K562 (cell line): ENCODE data around the gene ILK. TPM values are rescaled to one million over a fixed set of nuclear protein-coding genes. Genes with fewer than 3 reads are reported as not detected.

Source experiments
- BRF1 ChIP-seq: IDR thresholded peaks from 3 replicates; pipeline ENCODE4 v1.6.1; 2011; ENCODE audit warnings: borderline replicate concordance, mild to moderate bottlenecking; ENCODE audit not compliant: insufficient read length; ENCODE audit errors: extremely low read depth
- CBX2 ChIP-seq: fragments of 200-600 bp; sonication (generic); IDR thresholded peaks from one replicate; pipeline ENCODE4 v1.6.1; 2012; ENCODE audit warnings: mild to moderate bottlenecking, low read length, inconsistent platforms; ENCODE audit not compliant: insufficient read depth, poor library complexity, severe bottlenecking
- ERF ChIP-seq: fragments of 450-650 bp; formaldehyde crosslinking; IDR thresholded peaks from 2 replicates; pipeline ENCODE4 v1.4.0; 2020; ENCODE audit warnings: mild to moderate bottlenecking, mixed read lengths
- HMG20B ChIP-seq: fragments of 250-450 bp; sonication (Bioruptor Pico); IDR thresholded peaks from 2 replicates; pipeline ENCODE4 v1.5.0; 2021; ENCODE audit warnings: mild to moderate bottlenecking
- IRF2 ChIP-seq: sonication (generic); formaldehyde crosslinking; IDR thresholded peaks from 2 replicates; pipeline ENCODE4 v1.8.1; 2022; ENCODE audit warnings: mild to moderate bottlenecking, missing genetic modification reagents
- MCM3 ChIP-seq: fragments of 450-650 bp; IDR thresholded peaks from 2 replicates; pipeline ENCODE4 v1.6.1; 2016
- PTBP1 ChIP-seq: fragments of 200-400 bp; formaldehyde crosslinking; IDR thresholded peaks from 2 replicates; pipeline ENCODE4 v1.6.1; 2017; ENCODE audit warnings: low read depth, low read length
- SMAD3 ChIP-seq: fragments of 450-650 bp; formaldehyde crosslinking; conservative IDR thresholded peaks from 2 replicates; pipeline ENCODE4 v1.4.0; 2020; ENCODE audit warnings: mild to moderate bottlenecking
- SNIP1 ChIP-seq: fragments of 450-650 bp; IDR thresholded peaks from 2 replicates; pipeline ENCODE4 v1.7.1; 2017; ENCODE audit warnings: low read depth, mild to moderate bottlenecking
- YY1 ChIP-seq, 3 experiments: IDR thresholded peaks; 2 replicates each; pipeline ENCODE4 v1.6.1; 2011; ENCODE audit warnings: low read length in 2 of 3, mild to moderate bottlenecking in 2 of 3, moderate library complexity in 2 of 3, borderline replicate concordance in 1 of 3, control low read depth in 1 of 3, low read depth in 1 of 3; ENCODE audit not compliant: insufficient read depth in 3 of 3, insufficient replicate concordance in 2 of 3, control insufficient read depth in 1 of 3, insufficient read length in 1 of 3; ENCODE audit errors: extremely low read depth in 1 of 3
- ZBTB7A ChIP-seq: IDR thresholded peaks from 2 replicates; pipeline ENCODE4 v1.6.1; 2011; ENCODE audit warnings: low read depth, mild to moderate bottlenecking, low read length, moderate library complexity, borderline replicate concordance; ENCODE audit not compliant: control insufficient read depth
- ZNF239 ChIP-seq: fragments of 250-450 bp; sonication (Bioruptor Pico); IDR thresholded peaks from 2 replicates; pipeline ENCODE4 v1.4.0; 2020; ENCODE audit warnings: mild to moderate bottlenecking
- ZNF316 ChIP-seq: fragments of 450-650 bp; IDR thresholded peaks from 2 replicates; pipeline ENCODE4 v1.6.1; 2016
- ZNF780A ChIP-seq: fragments of 250-450 bp; sonication (Bioruptor Pico); IDR thresholded peaks from 2 replicates; pipeline ENCODE4 v1.5.0; 2021; ENCODE audit warnings: mild to moderate bottlenecking
- polyA plus RNA-seq, 8 experiments: library from polyadenylated mRNA; depleted of rRNA in 4 of 8; stranded (reverse) in 5 of 8; unstranded in 3 of 8; fragments of >200 nt; fragmentation: Nextera tagmentation in 2 of 8; fragmentation: Illumina TruSeq in 1 of 8; extraction: Ambion mirVana in 2 of 8; extraction: Trizol in 1 of 8; gene quantifications; 2 replicates each; pipeline versions ENCODE4 v1.2.1 to v1.2.3, GENCODE V29; 2011 to 2014; ENCODE audit warnings: inconsistent platforms in 1 of 8, missing spikeins in 1 of 8
- total RNA-seq, 7 experiments: library from RNA; depleted of rRNA in 6 of 7; stranded (reverse); fragments of >200 nt in 6 of 7; fragmentation: Illumina TruSeq in 2 of 7; extraction: Trizol in 2 of 7; gene quantifications; 2 replicates each; pipeline versions ENCODE4 v1.2.1 to v1.2.3, GENCODE V29; 2011 to 2021; ENCODE audit warnings: low replicate concordance in 1 of 7
- TF ChIP-seq, protein P1 (sequence below), 3 experiments: IDR thresholded peaks in 2 of 3; conservative IDR thresholded peaks in 1 of 3; 2 replicates each; pipeline ENCODE4 v1.5.1; 2011 to 2012; ENCODE audit warnings: low read length in 3 of 3, mild to moderate bottlenecking in 3 of 3, control low read depth in 2 of 3, improper control_type of control experiment in 1 of 3, inconsistent platforms in 1 of 3, low read depth in 1 of 3, mixed read lengths in 1 of 3, moderate library complexity in 1 of 3; ENCODE audit not compliant: insufficient read depth in 2 of 3
- TF ChIP-seq, protein P2 (sequence below): fragments of 450-650 bp; formaldehyde crosslinking; conservative IDR thresholded peaks from 2 replicates; pipeline ENCODE4 v1.4.0; 2022; ENCODE audit warnings: mild to moderate bottlenecking, missing genetic modification characterization
- TF ChIP-seq, protein P3 (sequence below), 2 experiments: fragments of 200-800 bp in 1 of 2; sonication (Bioruptor generic) in 1 of 2; sonication (generic) in 1 of 2; formaldehyde crosslinking in 1 of 2; IDR thresholded peaks in 1 of 2; conservative IDR thresholded peaks in 1 of 2; 2 replicates each; pipeline versions ENCODE4 v1.5.0 to v1.6.1; 2016 to 2020; ENCODE audit warnings: missing compliant biosample characterization in 1 of 2, missing genetic modification characterization in 1 of 2, missing genetic modification reagents in 1 of 2
- TF ChIP-seq, protein P4 (sequence below), 2 experiments: IDR thresholded peaks in 1 of 2; conservative IDR thresholded peaks in 1 of 2; 2 replicates each; pipeline ENCODE4 v1.6.1; 2016; ENCODE audit warnings: low read depth in 2 of 2, mild to moderate bottlenecking in 1 of 2, missing compliant biosample characterization in 1 of 2, missing genetic modification characterization in 1 of 2, moderate library complexity in 1 of 2

ILK gene
- total and polyA plus RNA-seq, 9 of the 15 experiments (the other 6 are each of a cell fraction or from before 2014, with no cell fraction given), result 43.3 to 95.9 (median 58.9) TPM

DNA sequence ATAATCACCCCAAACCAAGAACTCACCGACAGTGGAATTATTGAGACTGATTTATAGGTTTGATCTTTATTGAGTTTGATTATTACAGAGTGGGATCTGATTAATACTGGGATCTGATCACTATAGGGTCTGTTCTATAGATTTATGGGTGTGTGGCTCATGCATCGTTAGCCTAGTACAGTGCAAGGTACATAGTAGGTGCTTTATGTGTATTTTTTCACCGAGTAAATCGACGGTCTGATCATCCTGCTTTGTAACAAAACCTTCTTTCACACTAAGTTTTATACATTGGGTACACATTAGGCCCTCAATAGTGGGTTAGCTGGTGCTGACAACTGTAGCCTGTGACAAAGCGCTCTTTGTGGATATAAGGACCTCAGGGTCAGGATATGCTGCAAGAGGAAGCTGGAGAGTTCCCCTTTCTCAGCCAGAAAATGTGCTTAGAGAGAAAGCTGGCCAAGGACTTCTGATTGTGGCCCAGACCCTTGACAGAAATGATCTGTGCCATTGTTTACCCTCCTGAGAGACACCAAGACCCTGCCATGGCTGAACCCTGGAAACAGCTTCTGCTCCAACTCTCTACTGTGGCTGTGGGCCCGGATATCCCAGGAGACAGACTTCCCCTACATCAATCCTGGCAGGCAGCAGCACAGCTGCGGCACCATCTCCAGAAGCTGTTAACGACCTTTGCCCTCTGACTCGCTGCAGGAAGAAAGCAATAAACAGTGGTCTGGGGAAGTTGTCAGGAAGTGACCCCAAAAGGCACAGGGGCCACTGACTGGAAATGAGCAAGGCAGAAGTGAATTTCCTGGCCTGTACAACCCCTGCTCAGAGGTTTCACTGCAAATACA, 31.7 kb downstream of the ILK start (continued):
- TF ChIP-seq PTBP1, result no peak
- TF ChIP-seq ZNF316, result no peak
- TF ChIP-seq ERF, result no peak
- no peak for TF ChIP-seq IRF2 (CRISPR knock-in tag)
- TF ChIP-seq YY1 (IDR thresholded peaks at IDR 0.05; ENCODE audit: borderline replicate concordance in 1 of 3, control insufficient read depth in 1 of 3, extremely low read depth in 1 of 3, insufficient read depth in 3 of 3, insufficient read length in 1 of 3, insufficient replicate concordance in 2 of 3, low read depth in 1 of 3, low read length in 2 of 3), result no peak
- no peak for TF ChIP-seq BRF1
- TF ChIP-seq CBX2, result no peak
- TF ChIP-seq, protein P1, sequence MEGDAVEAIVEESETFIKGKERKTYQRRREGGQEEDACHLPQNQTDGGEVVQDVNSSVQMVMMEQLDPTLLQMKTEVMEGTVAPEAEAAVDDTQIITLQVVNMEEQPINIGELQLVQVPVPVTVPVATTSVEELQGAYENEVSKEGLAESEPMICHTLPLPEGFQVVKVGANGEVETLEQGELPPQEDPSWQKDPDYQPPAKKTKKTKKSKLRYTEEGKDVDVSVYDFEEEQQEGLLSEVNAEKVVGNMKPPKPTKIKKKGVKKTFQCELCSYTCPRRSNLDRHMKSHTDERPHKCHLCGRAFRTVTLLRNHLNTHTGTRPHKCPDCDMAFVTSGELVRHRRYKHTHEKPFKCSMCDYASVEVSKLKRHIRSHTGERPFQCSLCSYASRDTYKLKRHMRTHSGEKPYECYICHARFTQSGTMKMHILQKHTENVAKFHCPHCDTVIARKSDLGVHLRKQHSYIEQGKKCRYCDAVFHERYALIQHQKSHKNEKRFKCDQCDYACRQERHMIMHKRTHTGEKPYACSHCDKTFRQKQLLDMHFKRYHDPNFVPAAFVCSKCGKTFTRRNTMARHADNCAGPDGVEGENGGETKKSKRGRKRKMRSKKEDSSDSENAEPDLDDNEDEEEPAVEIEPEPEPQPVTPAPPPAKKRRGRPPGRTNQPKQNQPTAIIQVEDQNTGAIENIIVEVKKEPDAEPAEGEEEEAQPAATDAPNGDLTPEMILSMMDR (IDR thresholded peaks at IDR 0.05 in 2 of 3, conservative IDR thresholded peaks at IDR 0.05 in 1 of 3; ENCODE audit: insufficient read depth in 2 of 3, low read depth in 1 of 3, low read length in 3 of 3), result no peak
- TF ChIP-seq SNIP1, result no peak
- TF ChIP-seq ZBTB7A, result peak; percentile 39; the same call in 1 of the 2 replicates
- TF ChIP-seq, protein P2, sequence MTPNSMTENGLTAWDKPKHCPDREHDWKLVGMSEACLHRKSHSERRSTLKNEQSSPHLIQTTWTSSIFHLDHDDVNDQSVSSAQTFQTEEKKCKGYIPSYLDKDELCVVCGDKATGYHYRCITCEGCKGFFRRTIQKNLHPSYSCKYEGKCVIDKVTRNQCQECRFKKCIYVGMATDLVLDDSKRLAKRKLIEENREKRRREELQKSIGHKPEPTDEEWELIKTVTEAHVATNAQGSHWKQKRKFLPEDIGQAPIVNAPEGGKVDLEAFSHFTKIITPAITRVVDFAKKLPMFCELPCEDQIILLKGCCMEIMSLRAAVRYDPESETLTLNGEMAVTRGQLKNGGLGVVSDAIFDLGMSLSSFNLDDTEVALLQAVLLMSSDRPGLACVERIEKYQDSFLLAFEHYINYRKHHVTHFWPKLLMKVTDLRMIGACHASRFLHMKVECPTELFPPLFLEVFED (CRISPR knock-in tag), result no peak
- TF ChIP-seq, protein P3, sequence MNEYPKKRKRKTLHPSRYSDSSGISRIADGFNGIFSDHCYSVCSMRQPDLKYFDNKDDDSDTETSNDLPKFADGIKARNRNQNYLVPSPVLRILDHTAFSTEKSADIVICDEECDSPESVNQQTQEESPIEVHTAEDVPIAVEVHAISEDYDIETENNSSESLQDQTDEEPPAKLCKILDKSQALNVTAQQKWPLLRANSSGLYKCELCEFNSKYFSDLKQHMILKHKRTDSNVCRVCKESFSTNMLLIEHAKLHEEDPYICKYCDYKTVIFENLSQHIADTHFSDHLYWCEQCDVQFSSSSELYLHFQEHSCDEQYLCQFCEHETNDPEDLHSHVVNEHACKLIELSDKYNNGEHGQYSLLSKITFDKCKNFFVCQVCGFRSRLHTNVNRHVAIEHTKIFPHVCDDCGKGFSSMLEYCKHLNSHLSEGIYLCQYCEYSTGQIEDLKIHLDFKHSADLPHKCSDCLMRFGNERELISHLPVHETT (CRISPR knock-in tag; conservative IDR thresholded peaks at IDR 0.05 in 1 of 2, IDR thresholded peaks at IDR 0.05 in 1 of 2), result peak in 1 of 2 experiments; percentile 72; a peak in 2 of 4 replicates
- no peak for TF ChIP-seq MCM3
- no peak for TF ChIP-seq HMG20B (CRISPR knock-in tag)
- no peak for TF ChIP-seq ZNF780A (CRISPR knock-in tag)
- TF ChIP-seq SMAD3, result no peak
- TF ChIP-seq, protein P4, sequence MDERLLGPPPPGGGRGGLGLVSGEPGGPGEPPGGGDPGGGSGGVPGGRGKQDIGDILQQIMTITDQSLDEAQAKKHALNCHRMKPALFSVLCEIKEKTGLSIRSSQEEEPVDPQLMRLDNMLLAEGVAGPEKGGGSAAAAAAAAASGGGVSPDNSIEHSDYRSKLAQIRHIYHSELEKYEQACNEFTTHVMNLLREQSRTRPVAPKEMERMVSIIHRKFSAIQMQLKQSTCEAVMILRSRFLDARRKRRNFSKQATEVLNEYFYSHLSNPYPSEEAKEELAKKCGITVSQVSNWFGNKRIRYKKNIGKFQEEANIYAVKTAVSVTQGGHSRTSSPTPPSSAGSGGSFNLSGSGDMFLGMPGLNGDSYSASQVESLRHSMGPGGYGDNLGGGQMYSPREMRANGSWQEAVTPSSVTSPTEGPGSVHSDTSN (CRISPR knock-in tag; IDR thresholded peaks at IDR 0.05; ENCODE audit: low read depth), result no peak
- TF ChIP-seq, protein P4 (tag; conservative IDR thresholded peaks at IDR 0.05; ENCODE audit: low read depth), result peak; percentile 43; the same call in 1 of the 2 replicates
- no peak for TF ChIP-seq ZNF239 (CRISPR knock-in tag)
